Transverse colon (tissue), 4 donors: ENCODE data around the gene CD300A.

Experiments
- EP300 ChIP-seq: sonication (generic); formaldehyde crosslinking; IDR thresholded peaks from one replicate; pipeline ENCODE4 v1.6.1; 2017; ENCODE audit warnings: antibody characterized with exemption, low read depth
- POLR2A ChIP-seq: fragments of 450-650 bp; IDR thresholded peaks from one replicate; pipeline ENCODE4 v1.6.1; 2016; ENCODE audit warnings: antibody characterized with exemption, mild to moderate bottlenecking, moderate library complexity
- POLR2AphosphoS5 ChIP-seq, 3 donors: sonication (generic); formaldehyde crosslinking; IDR thresholded peaks; one replicate each; pipeline ENCODE4 v1.6.1; 2016; ENCODE audit warnings: antibody characterized with exemption in 3 of 3
- TF ChIP-seq, protein P1 (sequence below), 5 experiments: fragments of 200-600 bp in 3 of 5; fragments of 450-650 bp in 2 of 5; sonication (generic) in 3 of 5; IDR thresholded peaks; 1 replicate in 2 of 5; 2 replicates in 3 of 5; pipeline ENCODE4 v1.5.1; 2016 to 2017; ENCODE audit warnings: antibody characterized with exemption in 5 of 5, inconsistent platforms in 3 of 5, mild to moderate bottlenecking in 2 of 5, moderate library complexity in 1 of 5

DNA sequence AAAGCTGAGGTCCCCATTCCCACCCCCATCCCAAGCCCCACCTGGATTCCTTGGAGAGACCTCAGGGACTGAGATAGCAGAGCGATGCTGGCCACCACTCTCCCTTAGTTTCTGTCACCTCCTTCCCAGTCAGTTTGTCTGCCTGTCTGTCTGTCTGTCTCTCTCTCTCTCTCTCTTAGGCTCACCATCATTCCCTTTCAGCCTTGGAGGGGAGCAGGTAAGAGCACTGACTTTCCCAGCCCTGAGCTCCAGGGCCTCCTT lies 59.0 kb downstream of the CD300A start:
- TF ChIP-seq, protein P1, sequence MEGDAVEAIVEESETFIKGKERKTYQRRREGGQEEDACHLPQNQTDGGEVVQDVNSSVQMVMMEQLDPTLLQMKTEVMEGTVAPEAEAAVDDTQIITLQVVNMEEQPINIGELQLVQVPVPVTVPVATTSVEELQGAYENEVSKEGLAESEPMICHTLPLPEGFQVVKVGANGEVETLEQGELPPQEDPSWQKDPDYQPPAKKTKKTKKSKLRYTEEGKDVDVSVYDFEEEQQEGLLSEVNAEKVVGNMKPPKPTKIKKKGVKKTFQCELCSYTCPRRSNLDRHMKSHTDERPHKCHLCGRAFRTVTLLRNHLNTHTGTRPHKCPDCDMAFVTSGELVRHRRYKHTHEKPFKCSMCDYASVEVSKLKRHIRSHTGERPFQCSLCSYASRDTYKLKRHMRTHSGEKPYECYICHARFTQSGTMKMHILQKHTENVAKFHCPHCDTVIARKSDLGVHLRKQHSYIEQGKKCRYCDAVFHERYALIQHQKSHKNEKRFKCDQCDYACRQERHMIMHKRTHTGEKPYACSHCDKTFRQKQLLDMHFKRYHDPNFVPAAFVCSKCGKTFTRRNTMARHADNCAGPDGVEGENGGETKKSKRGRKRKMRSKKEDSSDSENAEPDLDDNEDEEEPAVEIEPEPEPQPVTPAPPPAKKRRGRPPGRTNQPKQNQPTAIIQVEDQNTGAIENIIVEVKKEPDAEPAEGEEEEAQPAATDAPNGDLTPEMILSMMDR (IDR thresholded peaks at IDR 0.05) = no peak
- TF ChIP-seq POLR2A (no peak), EP300 (no peak), POLR2AphosphoS5 (IDR thresholded peaks at IDR 0.05) (no peak)
